Calu3 (cell line): ENCODE measurements around the gene SYK. TPM values are rescaled to one million over a fixed set of nuclear protein-coding genes. Genes with fewer than 3 reads are reported as not detected.

ENCODE experiments used
- BruUV-seq: library from RNA; stranded (reverse); fragments of 400-500 nt; replicated peaks from 2 replicates; lab custom pipeline; 2021; lab: Mats Ljungman, UMichigan
- CTCF ChIA-PET: fragments of 300-600 bp; sonication (Branson Sonifier 250); formaldehyde crosslinking; loops from one replicate; lab custom pipeline; 2022; ENCODE audit warnings: antibody characterized with exemption; lab: Charles Lee
- DNase-seq: peaks from one replicate; pipeline ENCODE4 v3.0.0; 2022
- H3K27ac Mint-ChIP-seq: one replicate; pipeline ENCODE4 v1.8.0; 2022; ENCODE audit warnings: mixed read lengths; ENCODE audit not compliant: unreplicated experiment
- H3K27me3 Mint-ChIP-seq: one replicate; pipeline ENCODE4 v1.8.0; 2022; ENCODE audit warnings: mixed read lengths; ENCODE audit not compliant: unreplicated experiment
- H3K36me3 Mint-ChIP-seq: one replicate; pipeline ENCODE4 v1.8.0; 2022; ENCODE audit warnings: mild to moderate bottlenecking, moderate library complexity, mixed read lengths; ENCODE audit not compliant: insufficient read depth, unreplicated experiment
- H3K4me1 Mint-ChIP-seq: one replicate; pipeline ENCODE4 v1.8.0; 2022; ENCODE audit warnings: mild to moderate bottlenecking, low read depth, mixed read lengths; ENCODE audit not compliant: unreplicated experiment
- H3K4me3 Mint-ChIP-seq: one replicate; pipeline ENCODE4 v1.8.0; 2022; ENCODE audit warnings: mild to moderate bottlenecking, low read depth, moderate library complexity, mixed read lengths; ENCODE audit not compliant: unreplicated experiment
- H3K9me3 Mint-ChIP-seq: one replicate; pipeline ENCODE4 v1.8.0; 2022; ENCODE audit warnings: low read depth, mixed read lengths; ENCODE audit not compliant: unreplicated experiment
- intact Hi-C: fragments of 100-400 bp; cut with micrococcal nuclease; formaldehyde crosslinking; loops from one replicate; pipeline ENCODE4 v1.10.0; 2022; ENCODE audit not compliant: unreplicated experiment
- total RNA-seq: library from RNA; stranded (reverse); gene quantifications from 2 replicates; pipeline ENCODE4 v1.2.3, GENCODE V29; 2022
- TF ChIP-seq, protein P1 (sequence below): fragments of 200-600 bp; IDR thresholded peaks from one replicate; pipeline ENCODE4 v1.8.0; 2022; ENCODE audit warnings: antibody characterized with exemption; ENCODE audit not compliant: unreplicated experiment

Gene SYK
- total RNA-seq, 1 experiment from 2014 or later: 14.8 TPM

- H3K4me1 Mint-ChIP-seq: no peaks in the 10 kb centered on the region
- intact Hi-C loops: no loop called here
- H3K4me3 Mint-ChIP-seq: no peak overlapping the region
- H3K27ac Mint-ChIP-seq: no peak overlapping the region
- BruUV-seq: no TSS peak
- TF ChIP-seq, protein P1, sequence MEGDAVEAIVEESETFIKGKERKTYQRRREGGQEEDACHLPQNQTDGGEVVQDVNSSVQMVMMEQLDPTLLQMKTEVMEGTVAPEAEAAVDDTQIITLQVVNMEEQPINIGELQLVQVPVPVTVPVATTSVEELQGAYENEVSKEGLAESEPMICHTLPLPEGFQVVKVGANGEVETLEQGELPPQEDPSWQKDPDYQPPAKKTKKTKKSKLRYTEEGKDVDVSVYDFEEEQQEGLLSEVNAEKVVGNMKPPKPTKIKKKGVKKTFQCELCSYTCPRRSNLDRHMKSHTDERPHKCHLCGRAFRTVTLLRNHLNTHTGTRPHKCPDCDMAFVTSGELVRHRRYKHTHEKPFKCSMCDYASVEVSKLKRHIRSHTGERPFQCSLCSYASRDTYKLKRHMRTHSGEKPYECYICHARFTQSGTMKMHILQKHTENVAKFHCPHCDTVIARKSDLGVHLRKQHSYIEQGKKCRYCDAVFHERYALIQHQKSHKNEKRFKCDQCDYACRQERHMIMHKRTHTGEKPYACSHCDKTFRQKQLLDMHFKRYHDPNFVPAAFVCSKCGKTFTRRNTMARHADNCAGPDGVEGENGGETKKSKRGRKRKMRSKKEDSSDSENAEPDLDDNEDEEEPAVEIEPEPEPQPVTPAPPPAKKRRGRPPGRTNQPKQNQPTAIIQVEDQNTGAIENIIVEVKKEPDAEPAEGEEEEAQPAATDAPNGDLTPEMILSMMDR: no peak
- DNase-seq: no peak
- H3K36me3 Mint-ChIP-seq: no peaks in the 10 kb centered on the region
- CTCF ChIA-PET: no interaction called here
- H3K27me3 Mint-ChIP-seq: no peaks in the 10 kb centered on the region
- H3K9me3 Mint-ChIP-seq: no peaks in the 10 kb centered on the region
These were observed 36.5 kb downstream of the SYK start for GRCh38 chr9:90838098-90838497.

- no TSS peak for BruUV-seq
- no peaks in the 10 kb centered on the region for H3K9me3 Mint-ChIP-seq
- no peak overlapping the region for H3K27ac Mint-ChIP-seq
- no peak overlapping the region for H3K4me3 Mint-ChIP-seq
- H3K4me1 Mint-ChIP-seq: no peaks in the 10 kb centered on the region
- CTCF ChIA-PET: no interaction called here
- no peaks in the 10 kb centered on the region for H3K36me3 Mint-ChIP-seq
- no peaks in the 10 kb centered on the region for H3K27me3 Mint-ChIP-seq
- intact Hi-C loops: no loop called here
- TF ChIP-seq, protein P1: no peak
- no peak for DNase-seq
These were observed 37.0 kb downstream of the SYK start for GRCh38 chr9:90838581-90839154.

- Mint-ChIP-seq H3K27ac (no peak overlapping the region), H3K9me3 (no peaks in the 10 kb centered on the region), H3K27me3 (no peaks in the 10 kb centered on the region), H3K4me3 (no peak overlapping the region), H3K4me1 (no peaks in the 10 kb centered on the region), H3K36me3 (no peaks in the 10 kb centered on the region)
- CTCF ChIA-PET: no interaction called here
- no TSS peak for BruUV-seq
- TF ChIP-seq, protein P1: no peak
- no peak for DNase-seq
- intact Hi-C loops: no loop called here
These were observed 37.6 kb downstream of the SYK start for GRCh38 chr9:90839183-90839728.

- no peaks in the 10 kb centered on the region for H3K36me3 Mint-ChIP-seq
- CTCF ChIA-PET: no interaction called here
- H3K4me1 Mint-ChIP-seq: no peaks in the 10 kb centered on the region
- no peak overlapping the region for H3K4me3 Mint-ChIP-seq
- no peak overlapping the region for H3K27ac Mint-ChIP-seq
- no peaks in the 10 kb centered on the region for H3K27me3 Mint-ChIP-seq
- TF ChIP-seq, protein P1: no peak
- no peak for DNase-seq
- intact Hi-C loops: no loop called here
- BruUV-seq: no TSS peak
- H3K9me3 Mint-ChIP-seq: no peaks in the 10 kb centered on the region
These were observed 39.1 kb downstream of the SYK start for GRCh38 chr9:90840696-90841095.
